ENCODE data around the gene VIM.

Gene VIM

GRCh38 chr10:17228091-17229015 lies at the start of gene VIM (continued):
- TF ChIP-seq ZNF777 (tag by site-specific recombination; IDR thresholded peaks at IDR 0.05; ENCODE audit: borderline replicate concordance) (no peak), ZNF169 (tag by site-specific recombination; IDR thresholded peaks at IDR 0.05) (no peak), ZNF140 (tag by site-specific recombination; IDR thresholded peaks at IDR 0.05) (no peak), GFI1B (tag by site-specific recombination; IDR thresholded peaks at IDR 0.05) (peak; percentile 96), ZNF114 (tag by site-specific recombination; IDR thresholded peaks at IDR 0.05) (no peak), HIC1 (tag by site-specific recombination; IDR thresholded peaks at IDR 0.05) (peak; percentile 100), ZNF37A (tag by site-specific recombination; IDR thresholded peaks at IDR 0.05) (0 out of 2 replicates have a peak, but pooled peaks have one; percentile 48), ZNF558 (tag by site-specific recombination; IDR thresholded peaks at IDR 0.05) (peak; percentile 63; the same call in 1 of the 2 replicates), ZFP69B (tag by site-specific recombination; IDR thresholded peaks at IDR 0.05) (peak; percentile 67; the same call in 1 of the 2 replicates), IKZF3 (tag by site-specific recombination; IDR thresholded peaks at IDR 0.05) (peak; percentile 87), ZNF133 (tag by site-specific recombination; IDR thresholded peaks at IDR 0.05) (0 out of 2 replicates have a peak, but pooled peaks have one; percentile 16), ZBTB48 (tag by site-specific recombination; IDR thresholded peaks at IDR 0.05) (peak; percentile 86), KLF9 (tag by site-specific recombination; IDR thresholded peaks at IDR 0.05; ENCODE audit: low read depth) (peak; percentile 88), ZSCAN4 (tag by site-specific recombination; IDR thresholded peaks at IDR 0.05) (no peak; the same call in 1 of the 2 replicates), SETDB1 (IDR thresholded peaks at IDR 0.05; ENCODE audit: insufficient read length, low read length) (no peak), AEBP2 (tag by site-specific recombination; IDR thresholded peaks at IDR 0.05; ENCODE audit: borderline replicate concordance) (no peak), ZBTB8A (tag by site-specific recombination; IDR thresholded peaks at IDR 0.05) (peak; percentile 94), ZNF530 (tag by site-specific recombination; IDR thresholded peaks at IDR 0.05; ENCODE audit: low read depth) (no peak), PRDM10 (tag by site-specific recombination; IDR thresholded peaks at IDR 0.05) (peak; percentile 81), ZNF768 (tag by site-specific recombination; IDR thresholded peaks at IDR 0.05) (no peak), ZNF626 (tag by site-specific recombination; IDR thresholded peaks at IDR 0.05) (peak; percentile 9; the same call in 1 of the 2 replicates), ZNF521 (tag by site-specific recombination; IDR thresholded peaks at IDR 0.05) (no peak), ZXDB (tag by site-specific recombination; IDR thresholded peaks at IDR 0.05) (peak; percentile 96), ZBTB44 (tag by site-specific recombination; IDR thresholded peaks at IDR 0.05) (peak; percentile 53; the same call in 1 of the 2 replicates), ELK4 (IDR thresholded peaks at IDR 0.05; ENCODE audit: borderline replicate concordance, low read depth, low read length) (no peak), ZSCAN30 (tag by site-specific recombination; IDR thresholded peaks at IDR 0.05) (peak; percentile 82; the same call in 1 of the 2 replicates)

Data from HEK293 (cell line).